Endodermal cell (in vitro differentiated cells): ENCODE measurements around the gene ACYP2. TPM values are rescaled to one million over a fixed set of nuclear protein-coding genes. Genes with fewer than 3 reads are reported as not detected.

ENCODE experiments used
- DNase-seq: peaks from one replicate; pipeline ENCODE4 v3.0.0-alpha.2; 2017
- H3K27ac ChIP-seq: 2 replicates; pipeline ENCODE4 v1.5.1; 2013; ENCODE audit warnings: mild to moderate bottlenecking, low read depth, low read length, moderate library complexity
- H3K27me3 ChIP-seq: 2 replicates; pipeline ENCODE4 v1.6.1; 2013; ENCODE audit warnings: mild to moderate bottlenecking, low read length, moderate library complexity; ENCODE audit not compliant: insufficient read depth, control insufficient read depth, poor library complexity, severe bottlenecking
- H3K36me3 ChIP-seq: 2 replicates; pipeline ENCODE4 v1.7.0; 2013; ENCODE audit warnings: mild to moderate bottlenecking, low read length, moderate library complexity; ENCODE audit not compliant: control insufficient read depth, insufficient read depth
- H3K4me1 ChIP-seq: one replicate; pipeline ENCODE4 v1.7.0; 2013; ENCODE audit warnings: low read length; ENCODE audit not compliant: control insufficient read depth, insufficient read depth
- H3K4me3 ChIP-seq: 2 replicates; pipeline ENCODE4 v1.5.1; 2013; ENCODE audit warnings: mild to moderate bottlenecking, low read length, moderate library complexity
- H3K9ac ChIP-seq: 2 replicates; pipeline ENCODE4 v1.6.1; 2013; ENCODE audit warnings: mild to moderate bottlenecking, low read length, moderate library complexity; ENCODE audit not compliant: poor library complexity, severe bottlenecking; ENCODE audit errors: extremely low read depth
- H3K9me3 ChIP-seq: 2 replicates; pipeline ENCODE4 v1.6.1; 2013; ENCODE audit warnings: mild to moderate bottlenecking, low read length, moderate library complexity; ENCODE audit not compliant: control insufficient read depth
- H3K27ac Mint-ChIP-seq: 2 replicates; pipeline ENCODE4 v1.8.0; 2020; ENCODE audit warnings: mixed read lengths
- H3K27me3 Mint-ChIP-seq: 2 replicates; pipeline ENCODE4 v1.8.0; 2021; ENCODE audit warnings: mild to moderate bottlenecking, mixed read lengths; ENCODE audit not compliant: insufficient read depth
- H3K36me3 Mint-ChIP-seq: 2 replicates; pipeline ENCODE4 v1.8.0; 2020; ENCODE audit warnings: low read depth, mixed read lengths
- H3K4me1 Mint-ChIP-seq: 2 replicates; pipeline ENCODE4 v1.8.0; 2020; ENCODE audit warnings: mixed read lengths
- H3K4me3 Mint-ChIP-seq: 2 replicates; pipeline ENCODE4 v1.8.0; 2020; ENCODE audit warnings: mild to moderate bottlenecking, moderate library complexity, mixed read lengths
- H3K9me3 Mint-ChIP-seq: 2 replicates; pipeline ENCODE4 v1.8.0; 2020; ENCODE audit warnings: mild to moderate bottlenecking, mixed read lengths
- WGBS, 2 experiments: methylation state at CpG; one replicate each; pipeline versions ENCODE4 v1.1.5 to v1.1.7; 2013; ENCODE audit warnings: missing lambda C conversion rate in 2 of 2, mixed read lengths in 1 of 2; ENCODE audit not compliant: insufficient coverage in 1 of 2, insufficient read length in 1 of 2; 5-methylcytosine and 5-hydroxymethylcytosine counted together
- total RNA-seq, 2 donors: library from RNA; stranded (reverse); fragmentation: NEBNext Ultra II Directional in 1 of 2; extraction: Animal tissue kit (Norgen Biotek cat#: 25700) in 1 of 2; gene quantifications; 2 replicates in 1 of 2; 3 replicates in 1 of 2; pipeline ENCODE4 v1.2.1, GENCODE V29; 2021
- TF ChIP-seq, protein P1 (sequence below): fragments of 200-600 bp; sonication (generic); conservative IDR thresholded peaks from 2 replicates; pipeline ENCODE4 v1.5.0; 2021; ENCODE audit warnings: antibody characterized with exemption, mild to moderate bottlenecking

The ACYP2 gene
- total RNA-seq, 2 donors from 2014 or later, result 7.4 to 8.6 TPM

DNA sequence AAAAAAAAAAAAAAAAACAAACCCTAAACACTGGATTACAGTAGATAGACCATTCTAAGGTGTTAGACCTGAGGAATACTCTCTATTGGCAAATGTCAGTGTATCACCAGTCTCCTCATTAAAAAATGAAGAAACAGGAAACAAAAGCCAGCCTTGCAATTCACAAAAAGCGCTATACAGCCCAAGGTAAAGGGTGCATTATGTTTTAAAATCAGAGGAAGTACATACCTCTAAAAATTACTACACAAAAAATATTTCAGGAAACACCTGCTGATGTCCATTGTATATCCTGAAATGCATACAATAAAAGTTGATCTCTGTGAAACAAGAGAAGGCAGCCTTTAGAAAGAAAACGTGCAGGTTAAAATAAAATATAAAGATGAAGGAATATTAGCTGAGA, 195.5 kb downstream of the ACYP2 start:
- no peaks in the 10 kb centered on the region for H3K4me1 ChIP-seq
- Mint-ChIP-seq H3K27me3 (peaks cover 3% of the 10 kb centered on the region), H3K9me3 (no peaks in the 10 kb centered on the region), H3K27ac (no peak overlapping the region), H3K4me3 (no peak overlapping the region), H3K36me3 (no peaks in the 10 kb centered on the region), H3K4me1 (no peaks in the 10 kb centered on the region)
- no peaks in the 10 kb centered on the region for H3K27me3 ChIP-seq
- no peak overlapping the region for H3K9ac ChIP-seq
- H3K4me3 ChIP-seq, result no peak overlapping the region
- TF ChIP-seq, protein P1, sequence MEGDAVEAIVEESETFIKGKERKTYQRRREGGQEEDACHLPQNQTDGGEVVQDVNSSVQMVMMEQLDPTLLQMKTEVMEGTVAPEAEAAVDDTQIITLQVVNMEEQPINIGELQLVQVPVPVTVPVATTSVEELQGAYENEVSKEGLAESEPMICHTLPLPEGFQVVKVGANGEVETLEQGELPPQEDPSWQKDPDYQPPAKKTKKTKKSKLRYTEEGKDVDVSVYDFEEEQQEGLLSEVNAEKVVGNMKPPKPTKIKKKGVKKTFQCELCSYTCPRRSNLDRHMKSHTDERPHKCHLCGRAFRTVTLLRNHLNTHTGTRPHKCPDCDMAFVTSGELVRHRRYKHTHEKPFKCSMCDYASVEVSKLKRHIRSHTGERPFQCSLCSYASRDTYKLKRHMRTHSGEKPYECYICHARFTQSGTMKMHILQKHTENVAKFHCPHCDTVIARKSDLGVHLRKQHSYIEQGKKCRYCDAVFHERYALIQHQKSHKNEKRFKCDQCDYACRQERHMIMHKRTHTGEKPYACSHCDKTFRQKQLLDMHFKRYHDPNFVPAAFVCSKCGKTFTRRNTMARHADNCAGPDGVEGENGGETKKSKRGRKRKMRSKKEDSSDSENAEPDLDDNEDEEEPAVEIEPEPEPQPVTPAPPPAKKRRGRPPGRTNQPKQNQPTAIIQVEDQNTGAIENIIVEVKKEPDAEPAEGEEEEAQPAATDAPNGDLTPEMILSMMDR, result no peak
- H3K36me3 ChIP-seq, result no peaks in the 10 kb centered on the region
- no peak overlapping the region for H3K27ac ChIP-seq
- 79% methylated on average over 2 of the region's 2 CpGs; no CpG with 5 or more reads in 1 of the 2 experiments for WGBS, 2 experiments
- no peaks in the 10 kb centered on the region for H3K9me3 ChIP-seq
- no peak for DNase-seq

DNA sequence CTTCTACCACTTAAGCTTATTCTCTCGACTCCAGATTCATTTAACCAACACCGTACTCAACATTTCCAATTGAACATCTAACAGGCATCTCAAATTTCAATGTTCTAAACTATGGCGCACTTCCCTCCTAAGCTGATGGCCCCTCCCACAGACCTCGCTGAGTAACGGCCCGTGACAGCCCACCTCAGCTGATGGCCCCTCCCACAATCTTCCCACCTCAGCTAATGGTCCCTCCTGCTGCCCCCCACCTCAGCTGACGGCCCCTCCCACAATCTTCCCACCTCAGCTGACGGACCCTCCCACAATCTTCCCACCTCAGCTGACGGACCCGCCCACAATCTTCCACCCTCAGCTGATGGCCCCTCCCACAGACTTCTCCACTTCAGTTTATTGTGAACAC, 197.7 kb downstream of the ACYP2 start:
- H3K36me3 Mint-ChIP-seq, result no peaks in the 10 kb centered on the region
- WGBS, 2 experiments, result 90 to 96% methylated on average over 5 to 10 of the region's 10 CpGs
- no peak overlapping the region for H3K27ac Mint-ChIP-seq
- no peak overlapping the region for H3K9ac ChIP-seq
- H3K27me3 Mint-ChIP-seq, result no peaks in the 10 kb centered on the region
- no peaks in the 10 kb centered on the region for H3K27me3 ChIP-seq
- no peak overlapping the region for H3K27ac ChIP-seq
- no peaks in the 10 kb centered on the region for H3K4me1 ChIP-seq
- no peaks in the 10 kb centered on the region for H3K36me3 ChIP-seq
- no peak overlapping the region for H3K4me3 ChIP-seq
- H3K4me1 Mint-ChIP-seq, result no peaks in the 10 kb centered on the region
- no peaks in the 10 kb centered on the region for H3K9me3 ChIP-seq
- DNase-seq, result no peak
- TF ChIP-seq, protein P1, result no peak
- peaks cover 4% of the 10 kb centered on the region for H3K9me3 Mint-ChIP-seq
- no peak overlapping the region for H3K4me3 Mint-ChIP-seq

DNA sequence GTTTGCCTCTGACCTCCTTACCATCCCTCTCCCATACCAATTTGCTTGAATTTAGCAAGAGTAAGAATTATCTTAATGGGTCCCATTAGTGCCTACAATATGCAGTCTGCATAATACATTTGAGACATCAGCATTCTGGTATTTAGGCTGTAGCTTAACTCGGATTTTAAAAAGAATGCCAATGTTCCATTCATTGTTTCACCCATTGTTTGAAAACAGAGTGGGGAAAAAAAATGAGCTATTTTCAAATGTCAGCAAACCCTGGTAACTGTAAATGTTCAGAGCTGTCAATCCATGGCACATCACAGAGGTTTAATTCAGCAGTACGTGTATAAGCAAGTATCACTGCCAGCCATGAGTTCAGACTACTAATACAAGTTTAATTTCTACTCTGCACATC, 202.6 kb downstream of the ACYP2 start:
- Mint-ChIP-seq H3K9me3 (peaks cover 4% of the 10 kb centered on the region), H3K27ac (no peak overlapping the region), H3K4me3 (no peak overlapping the region), H3K27me3 (no peaks in the 10 kb centered on the region), H3K4me1 (no peaks in the 10 kb centered on the region), H3K36me3 (no peaks in the 10 kb centered on the region)
- Histone ChIP-seq H3K4me3 (no peak overlapping the region), H3K4me1 (no peaks in the 10 kb centered on the region), H3K9ac (no peak overlapping the region), H3K9me3 (no peaks in the 10 kb centered on the region), H3K36me3 (no peaks in the 10 kb centered on the region), H3K27ac (no peak overlapping the region), H3K27me3 (no peaks in the 10 kb centered on the region)
- no peak for DNase-seq
- TF ChIP-seq, protein P1, result no peak
- 78 to 93% methylated on average over 2 of the region's 2 CpGs for WGBS, 2 experiments
